IMR-90 (cell line): ENCODE results near the gene TCF19. TPM values are rescaled to one million over a fixed set of nuclear protein-coding genes. Genes with fewer than 3 reads are reported as not detected.

Experiments used
- ATAC-seq: fragments of 200-7000 bp; cut with Tn5 transposase; 2 replicates; pipeline ENCODE4 v1.9.1; 2020; ENCODE audit warnings: low read depth, mild to moderate bottlenecking, moderate library complexity
- BruUV-seq: library from RNA; stranded (reverse); fragments of 400-500 nt; replicated peaks from 2 replicates; lab custom pipeline; 2021; lab: Mats Ljungman, UMichigan
- CTCF ChIA-PET: fragments of 300-600 bp; formaldehyde crosslinking; extraction: SDS; loops from one replicate; lab custom pipeline; 2021; ENCODE audit warnings: antibody characterized with exemption; lab: Yijun Ruan, JAX
- POLR2A ChIA-PET: fragments of 300-600 bp; sonication (Branson Sonifier 250); formaldehyde crosslinking; loops from one replicate; lab custom pipeline; 2022; ENCODE audit warnings: antibody characterized with exemption; ENCODE audit not compliant: unreplicated experiment; lab: Charles Lee
- DNase-seq: peaks from one replicate; pipeline ENCODE4 v3.0.0; 2013
- H2AFZ ChIP-seq: replicated peaks from 2 replicates; pipeline ENCODE3; 2013; ENCODE audit warnings: low read length, mild to moderate bottlenecking; ENCODE audit not compliant: poor library complexity
- H2AK5ac ChIP-seq: 2 replicates; pipeline ENCODE4 v1.6.1; 2013; ENCODE audit warnings: low read depth, low read length, inconsistent platforms
- H2AK9ac ChIP-seq: replicated peaks from 2 replicates; pipeline ENCODE3; 2013; ENCODE audit warnings: mild to moderate bottlenecking, low read depth, low read length, moderate library complexity; ENCODE audit not compliant: poor library complexity
- H2BK120ac ChIP-seq: 2 replicates; pipeline ENCODE4 v1.6.1; 2013; ENCODE audit warnings: low read depth, low read length, inconsistent platforms
- H2BK15ac ChIP-seq: 3 replicates; pipeline ENCODE4 v1.6.1; 2013; ENCODE audit warnings: low read depth, low read length, inconsistent platforms
- H2BK20ac ChIP-seq: 2 replicates; pipeline ENCODE4 v1.6.1; 2013; ENCODE audit warnings: low read depth, mild to moderate bottlenecking, inconsistent platforms, low read length, moderate library complexity
- H2BK5ac ChIP-seq: 2 replicates; pipeline ENCODE4 v1.6.1; 2013; ENCODE audit warnings: mild to moderate bottlenecking, low read depth, low read length, inconsistent platforms; ENCODE audit not compliant: poor library complexity, severe bottlenecking
- H3K14ac ChIP-seq: replicated peaks from 2 replicates; pipeline ENCODE4 v1.6.1; 2013; ENCODE audit warnings: low read depth, low read length, inconsistent platforms
- H3K18ac ChIP-seq: 2 replicates; pipeline ENCODE4 v1.6.1; 2013; ENCODE audit warnings: low read depth, low read length, control low read depth
- H3K23ac ChIP-seq: 2 replicates; pipeline ENCODE4 v1.6.1; 2013; ENCODE audit warnings: low read depth, low read length, inconsistent platforms
- H3K27ac ChIP-seq: 2 replicates; pipeline ENCODE4 v1.5.1; 2013; ENCODE audit warnings: mild to moderate bottlenecking, control low read depth, low read length; ENCODE audit not compliant: insufficient read depth
- H3K27me3 ChIP-seq: 2 replicates; pipeline ENCODE4 v1.6.1; 2013; ENCODE audit warnings: low read length; ENCODE audit not compliant: control insufficient read depth, insufficient read depth
- H3K36me3 ChIP-seq: 2 replicates; pipeline ENCODE4 v1.6.1; 2013; ENCODE audit warnings: low read length, mixed read lengths; ENCODE audit not compliant: control insufficient read depth, insufficient read depth
- H3K4ac ChIP-seq: 2 replicates; pipeline ENCODE4 v1.6.1; 2013; ENCODE audit warnings: low read depth, low read length, inconsistent platforms
- H3K4me1 ChIP-seq: 2 replicates; pipeline ENCODE4 v1.6.1; 2013; ENCODE audit warnings: low read length, mixed read lengths; ENCODE audit not compliant: control insufficient read depth, insufficient read depth
- H3K4me2 ChIP-seq: 2 replicates; pipeline ENCODE4 v1.6.1; 2013; ENCODE audit warnings: low read depth, mild to moderate bottlenecking, control low read depth, low read length, moderate library complexity
- H3K4me3 ChIP-seq: 2 replicates; pipeline ENCODE4 v1.5.1; 2013; ENCODE audit warnings: low read depth, mild to moderate bottlenecking, control low read depth, low read length, moderate library complexity; ENCODE audit not compliant: insufficient read depth
- H3K56ac ChIP-seq: 2 replicates; pipeline ENCODE4 v1.6.1; 2013; ENCODE audit warnings: low read length, inconsistent platforms; ENCODE audit not compliant: insufficient read depth; ENCODE audit errors: extremely low read depth
- H3K79me1 ChIP-seq, 2 experiments: 2 replicates each; pipeline ENCODE4 v1.6.1; 2013; ENCODE audit warnings: low read length in 2 of 2, inconsistent platforms in 1 of 2, low read depth in 1 of 2
- H3K9ac ChIP-seq: 2 replicates; pipeline ENCODE4 v1.6.1; 2013; ENCODE audit warnings: low read depth, low read length, control low read depth
- H3K9me1 ChIP-seq: 2 replicates; pipeline ENCODE4 v1.6.1; 2013; ENCODE audit warnings: low read length, inconsistent platforms; ENCODE audit not compliant: insufficient read depth
- H3K9me3 ChIP-seq: 2 replicates; pipeline ENCODE4 v1.6.1; 2013; ENCODE audit warnings: low read length; ENCODE audit not compliant: control insufficient read depth, insufficient read depth
- H4K20me1 ChIP-seq: 2 replicates; pipeline ENCODE4 v1.6.1; 2013; ENCODE audit warnings: low read length, inconsistent platforms; ENCODE audit not compliant: insufficient read depth
- H4K5ac ChIP-seq: 2 replicates; pipeline ENCODE4 v1.6.1; 2013; ENCODE audit warnings: mild to moderate bottlenecking, low read depth, low read length, control low read depth
- H4K8ac ChIP-seq, 2 experiments: 2 replicates each; pipeline ENCODE4 v1.6.1; 2013; ENCODE audit warnings: low read depth in 2 of 2, low read length in 2 of 2, control low read depth in 1 of 2, inconsistent platforms in 1 of 2
- H4K91ac ChIP-seq: 2 replicates; pipeline ENCODE4 v1.6.1; 2013; ENCODE audit warnings: low read depth, low read length, inconsistent platforms; ENCODE audit not compliant: insufficient read depth
- BHLHE40 ChIP-seq: fragments of 150-350 bp; IDR thresholded peaks from 2 replicates; pipeline ENCODE4 v1.6.1; 2016; ENCODE audit warnings: mild to moderate bottlenecking, low read depth, low read length
- CEBPB ChIP-seq: IDR thresholded peaks from 2 replicates; pipeline ENCODE4 v1.6.1; 2012; ENCODE audit warnings: low read depth, low read length, improper control_type of control experiment
- CHD1 ChIP-seq: IDR thresholded peaks from 2 replicates; pipeline ENCODE4 v1.6.1; 2012; ENCODE audit warnings: low read depth, low read length, improper control_type of control experiment
- CTCF ChIP-seq: conservative IDR thresholded peaks from 2 replicates; pipeline ENCODE4 v1.5.1; 2012; ENCODE audit warnings: mild to moderate bottlenecking, low read depth, low read length, improper control_type of control experiment
- ELK1 ChIP-seq: fragments of 150-350 bp; IDR thresholded peaks from 2 replicates; pipeline ENCODE4 v1.6.1; 2016; ENCODE audit warnings: low read depth, mild to moderate bottlenecking, low read length, moderate library complexity, borderline replicate concordance
- FOS ChIP-seq: fragments of 150-350 bp; IDR thresholded peaks from 2 replicates; pipeline ENCODE4 v1.6.1; 2016; ENCODE audit warnings: low read depth, low read length
- MAFK ChIP-seq: IDR thresholded peaks from 2 replicates; pipeline ENCODE4 v1.6.1; 2012; ENCODE audit warnings: low read depth, low read length, improper control_type of control experiment
- MAZ ChIP-seq: IDR thresholded peaks from 2 replicates; pipeline ENCODE4 v1.6.1; 2012; ENCODE audit warnings: low read depth, mild to moderate bottlenecking, low read length, improper control_type of control experiment, moderate library complexity, borderline replicate concordance
- MXI1 ChIP-seq: IDR thresholded peaks from 2 replicates; pipeline ENCODE4 v1.6.1; 2012; ENCODE audit warnings: low read depth, mild to moderate bottlenecking, low read length, moderate library complexity, borderline replicate concordance
- NFE2L2 ChIP-seq: fragments of 150-350 bp; IDR thresholded peaks from 2 replicates; pipeline ENCODE4 v1.6.1; 2016; ENCODE audit warnings: low read depth, mild to moderate bottlenecking, low read length
- POLR2A ChIP-seq: IDR thresholded peaks from 2 replicates; pipeline ENCODE4 v1.6.1; 2012; ENCODE audit warnings: mild to moderate bottlenecking, low read depth, low read length
- RAD21 ChIP-seq: IDR thresholded peaks from 2 replicates; pipeline ENCODE4 v1.6.1; 2012; ENCODE audit warnings: low read length, improper control_type of control experiment
- RCOR1 ChIP-seq: IDR thresholded peaks from 2 replicates; pipeline ENCODE4 v1.6.1; 2012; ENCODE audit warnings: mild to moderate bottlenecking, low read length, improper control_type of control experiment; ENCODE audit not compliant: insufficient replicate concordance
- RFX5 ChIP-seq: IDR thresholded peaks from 2 replicates; pipeline ENCODE4 v1.8.0; 2012; ENCODE audit warnings: low read depth, mild to moderate bottlenecking, low read length, moderate library complexity
- SMC3 ChIP-seq: fragments of 150-350 bp; IDR thresholded peaks from 2 replicates; pipeline ENCODE4 v1.6.1; 2016; ENCODE audit warnings: low read depth, mild to moderate bottlenecking, antibody characterized with exemption, low read length, moderate library complexity
- USF2 ChIP-seq: fragments of 150-350 bp; IDR thresholded peaks from 2 replicates; pipeline ENCODE4 v1.6.1; 2017; ENCODE audit warnings: mild to moderate bottlenecking, antibody characterized with exemption, low read length, low read depth
- WGBS, 2 experiments: methylation state at CpG; one replicate each; pipeline versions ENCODE4 v1.1.5 to v1.1.7; 2013; ENCODE audit warnings: missing lambda C conversion rate in 2 of 2; ENCODE audit not compliant: insufficient read length in 1 of 2; ENCODE audit errors: extremely low coverage in 2 of 2; 5-methylcytosine and 5-hydroxymethylcytosine counted together
- dilution Hi-C: fragments of 300-500 bp; cut with HindIII; formaldehyde crosslinking; loops from one replicate; pipeline ENCODE4 v1.14.3; 2018; ENCODE audit warnings: low sequenced_read_pairs; ENCODE audit not compliant: unreplicated experiment
- in situ Hi-C: fragments of 300-500 bp; cut with MboI; formaldehyde crosslinking; loops from 3 replicates; pipeline ENCODE4 v1.14.3; 2019; ENCODE audit warnings: low sequenced_read_pairs, inconsistent platforms, mixed read lengths
- intact Hi-C: fragments of 100-400 bp; cut with micrococcal nuclease; formaldehyde crosslinking; loops from 2 replicates; pipeline ENCODE4 v1.10.0; 2022
- polyA plus RNA-seq, 3 experiments: library from polyadenylated mRNA; depleted of rRNA; stranded (reverse); fragments of >200 nt; gene quantifications; 2 replicates each; pipeline ENCODE4 v1.2.3, GENCODE V29; 2012; ENCODE audit warnings: low replicate concordance in 1 of 3
- total RNA-seq: library from RNA; depleted of rRNA; stranded (reverse); fragments of >200 nt; gene quantifications from 2 replicates; pipeline ENCODE4 v1.2.3, GENCODE V29; 2012

The TCF19 gene
- total and polyA plus RNA-seq, 2 of the 4 experiments (the other 2 are of a cell fraction), result 13.1 to 14.2 TPM

- no peak overlapping the region for H3K23ac ChIP-seq
- no peaks in the 10 kb centered on the region for H3K9me3 ChIP-seq
- no peak overlapping the region for H2BK5ac ChIP-seq
- H3K36me3 ChIP-seq, result peaks cover 21% of the 10 kb centered on the region
- peaks cover 10% of the 10 kb centered on the region for H3K4me1 ChIP-seq
- no peak overlapping the region for H2AFZ ChIP-seq
- H2BK15ac ChIP-seq, result no peak overlapping the region
- dilution Hi-C loops, result no loop called here
- H3K9me1 ChIP-seq, result peaks cover 10% of the 10 kb centered on the region
- ATAC-seq, result no peak
- no peak overlapping the region for H3K4me3 ChIP-seq
- POLR2A ChIA-PET, result no interaction called here
- no peak overlapping the region for H3K56ac ChIP-seq
- H3K79me1 ChIP-seq, result no peaks in the 10 kb centered on the region
- in situ Hi-C loops, result no loop called here
- H3K14ac ChIP-seq, result no peak overlapping the region
- H3K18ac ChIP-seq, result no peak overlapping the region
- H4K8ac ChIP-seq, result no peak overlapping the region
- no peak for DNase-seq
- no peak overlapping the region for H4K91ac ChIP-seq
- TF ChIP-seq CHD1, result no peak
- TF ChIP-seq NFE2L2, result no peak
- no peak for TF ChIP-seq CTCF
- no peak for TF ChIP-seq POLR2A
- no peak for TF ChIP-seq BHLHE40
- no peak for TF ChIP-seq CEBPB
- no peak for TF ChIP-seq MAZ
- no peak for TF ChIP-seq RCOR1
- TF ChIP-seq SMC3, result no peak
- TF ChIP-seq ELK1, result no peak
- TF ChIP-seq USF2, result no peak
- no peak for TF ChIP-seq MAFK
- no peak for TF ChIP-seq MXI1
- TF ChIP-seq FOS, result no peak
- TF ChIP-seq RAD21, result no peak
- TF ChIP-seq RFX5, result no peak
- WGBS, 2 experiments, result 96% methylated on average over 8 of the region's 18 CpGs; no CpG with 5 or more reads in 1 of the 2 experiments
- no peak overlapping the region for H2BK120ac ChIP-seq
- no peak overlapping the region for H2AK9ac ChIP-seq
- no peak overlapping the region for H2BK20ac ChIP-seq
- no peak overlapping the region for H3K4me2 ChIP-seq
- no peak overlapping the region for H4K5ac ChIP-seq
- H3K4ac ChIP-seq, result no peak overlapping the region
- no peak overlapping the region for H3K27ac ChIP-seq
- CTCF ChIA-PET, result interaction anchor here (0.6 kb wide), 1 partner anchor 26 kb away, joined by 5 read pairs; no protein-coding TSS in a partner anchor
- no TSS peak for BruUV-seq
- intact Hi-C loops, result no loop called here
- H4K20me1 ChIP-seq, result no peaks in the 10 kb centered on the region; the same call in 1 of the 2 replicates
- no peak overlapping the region for H2AK5ac ChIP-seq
- no peak overlapping the region for H3K9ac ChIP-seq
- no peaks in the 10 kb centered on the region for H3K27me3 ChIP-seq
Measured at GRCh38 chr6:31144296-31144969, 14.0 kb upstream of the TCF19 start.
